ENCODE results near the gene HTT. TPM values are rescaled to one million over a fixed set of nuclear protein-coding genes. Genes with fewer than 3 reads are reported as not detected.

Gene HTT
- total RNA-seq, 1 experiment from 2014 or later: 19.6 TPM

DNA sequence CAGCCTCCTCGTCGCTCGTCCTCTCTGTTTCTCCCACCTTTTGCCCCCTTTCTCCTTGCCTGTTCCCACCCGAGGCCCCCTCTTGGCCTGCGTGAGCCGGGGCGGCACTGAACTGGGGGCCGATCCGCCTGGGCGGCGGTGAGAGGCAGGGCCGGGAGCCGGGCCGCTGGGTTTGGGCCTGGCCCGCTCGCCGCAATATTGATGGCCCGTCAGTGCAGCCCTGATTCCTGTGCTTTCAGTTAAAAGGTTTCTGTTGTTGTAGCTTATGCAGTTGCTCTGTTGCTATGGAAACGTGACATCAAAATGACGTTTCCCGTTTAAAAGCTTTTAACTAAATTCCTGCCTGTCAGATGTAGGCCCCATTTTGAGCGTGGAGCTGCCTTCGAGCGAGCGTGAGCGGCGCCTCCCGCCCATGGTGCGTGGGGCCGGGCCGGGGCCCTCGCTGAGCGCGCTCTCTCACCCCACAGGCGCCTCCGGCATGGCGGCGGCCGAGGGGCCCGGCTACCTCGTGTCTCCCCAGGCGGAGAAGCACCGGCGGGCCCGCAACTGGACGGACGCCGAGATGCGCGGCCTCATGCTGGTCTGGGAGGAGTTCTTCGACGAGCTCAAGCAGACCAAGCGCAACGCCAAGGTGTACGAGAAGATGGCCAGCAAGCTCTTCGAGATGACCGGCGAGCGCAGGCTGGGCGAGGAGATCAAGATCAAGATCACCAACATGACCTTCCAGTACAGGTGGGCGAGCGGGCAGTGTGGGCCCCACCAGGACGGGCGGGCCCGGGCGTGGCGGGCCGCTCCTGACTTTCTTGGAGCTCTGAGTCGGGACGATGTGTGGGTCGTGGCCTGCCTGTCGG is 174.6 kb downstream of the HTT start, which contains the start of gene MSANTD1:
TSS of gene MSANTD1 (plus strand) at position 349 of the 851 bp plus-strand sequence. CDS start at position 413, 64 bp downstream.
- peak; percentile 13 for DNase-seq (ENCODE audit: low read depth)

DNA sequence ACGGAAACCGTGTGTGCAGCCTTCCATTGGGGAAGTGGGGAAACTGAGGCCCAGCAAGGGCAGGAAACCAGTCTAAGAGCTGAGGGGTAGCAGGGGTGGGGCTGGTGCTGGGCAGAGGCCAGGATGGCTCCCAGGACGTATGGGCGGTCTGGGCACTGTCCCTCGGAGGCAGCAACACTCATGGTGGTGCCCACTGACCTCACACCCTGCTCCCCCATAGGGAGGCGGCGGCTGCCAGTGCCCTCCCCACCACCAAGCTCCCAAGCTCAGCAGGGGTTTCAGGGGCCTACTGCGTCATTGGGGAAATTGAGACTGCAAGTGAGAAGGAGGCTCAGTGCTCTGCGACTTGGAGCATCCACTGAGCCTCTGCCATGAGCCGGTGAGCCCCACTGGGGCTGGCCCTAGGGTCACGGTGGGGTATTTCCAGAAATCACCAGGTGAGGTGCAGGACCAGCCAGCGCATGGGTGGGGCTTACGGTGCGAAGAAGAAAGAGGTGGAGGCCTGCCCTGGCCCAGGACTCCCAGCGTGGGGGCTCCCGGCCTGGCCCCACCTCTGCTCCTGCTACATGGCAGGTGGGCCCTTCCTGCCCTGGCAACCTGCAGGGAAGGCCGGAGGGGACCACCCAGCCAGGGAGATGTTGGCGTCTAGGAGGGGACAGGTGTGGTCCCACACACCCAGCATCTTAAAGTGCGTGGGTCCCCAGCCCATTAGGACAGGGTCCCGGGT is 175.4 kb downstream of the HTT start:
- DNase-seq (ENCODE audit: low read depth): no peak

DNA sequence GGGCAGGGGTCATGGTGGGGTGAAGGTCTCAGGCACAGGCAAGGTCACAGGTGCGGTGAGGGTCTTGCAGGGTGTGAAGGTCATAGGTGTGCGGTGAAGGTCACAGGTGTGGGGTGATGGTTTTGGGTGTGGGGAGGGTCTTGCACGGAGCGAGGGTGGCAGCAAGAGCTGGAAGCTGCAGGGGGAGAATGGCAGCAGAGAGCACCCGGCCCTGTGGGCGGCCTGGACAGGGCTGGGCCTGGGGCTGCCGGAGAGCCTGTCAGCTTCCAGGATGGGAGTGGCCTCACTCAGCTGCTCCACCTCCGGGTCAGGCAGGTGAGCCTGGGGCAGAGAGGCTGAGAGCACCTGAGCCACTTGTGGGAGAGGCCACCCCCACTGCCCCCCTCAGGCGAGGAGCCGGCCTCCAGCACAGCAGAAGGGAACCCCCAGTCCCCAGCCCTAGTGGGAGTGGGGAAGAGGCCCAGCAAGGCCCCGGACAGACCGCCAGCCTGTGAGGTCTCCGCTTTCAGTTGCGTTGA is 176.0 kb downstream of the HTT start:
- DNase-seq (ENCODE audit: low read depth): no peak

DNA sequence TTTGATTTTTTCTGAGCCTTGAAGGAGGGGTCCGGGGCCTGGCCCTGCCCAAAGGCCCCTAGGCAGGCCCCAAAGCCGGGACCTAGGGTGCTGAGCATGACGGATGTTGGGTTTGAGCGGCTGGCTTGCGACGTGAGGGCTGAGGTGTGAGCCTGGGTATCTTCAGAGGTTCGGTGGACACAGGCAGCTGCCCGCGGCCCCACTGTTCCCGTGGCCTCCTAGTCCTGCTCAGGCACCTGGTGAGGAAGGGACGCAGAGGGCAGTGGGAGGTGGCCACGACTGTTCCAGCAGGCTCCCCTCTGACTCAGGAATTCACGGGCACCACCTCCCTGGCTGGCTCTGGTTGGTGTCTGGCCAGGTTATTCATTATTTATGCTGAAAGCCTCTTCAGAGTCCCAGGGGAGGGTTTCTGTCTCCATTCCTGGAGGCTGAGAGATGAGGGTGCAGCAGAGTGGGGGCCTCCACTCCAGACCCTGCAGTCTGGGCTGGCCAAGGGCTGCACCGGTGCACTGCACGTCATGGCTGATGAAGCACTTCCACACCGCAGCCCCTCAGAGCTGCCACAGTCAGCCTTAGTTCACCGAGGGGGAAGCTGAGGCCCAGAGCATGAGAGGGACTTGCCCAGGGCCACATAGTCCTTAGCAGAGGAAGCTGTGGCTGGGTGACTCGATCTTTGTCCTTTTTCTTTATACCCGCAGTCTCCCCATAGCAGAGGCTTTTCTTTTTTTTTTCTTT is 176.6 kb downstream of the HTT start:
- no peak for DNase-seq (ENCODE audit: low read depth)

DNA sequence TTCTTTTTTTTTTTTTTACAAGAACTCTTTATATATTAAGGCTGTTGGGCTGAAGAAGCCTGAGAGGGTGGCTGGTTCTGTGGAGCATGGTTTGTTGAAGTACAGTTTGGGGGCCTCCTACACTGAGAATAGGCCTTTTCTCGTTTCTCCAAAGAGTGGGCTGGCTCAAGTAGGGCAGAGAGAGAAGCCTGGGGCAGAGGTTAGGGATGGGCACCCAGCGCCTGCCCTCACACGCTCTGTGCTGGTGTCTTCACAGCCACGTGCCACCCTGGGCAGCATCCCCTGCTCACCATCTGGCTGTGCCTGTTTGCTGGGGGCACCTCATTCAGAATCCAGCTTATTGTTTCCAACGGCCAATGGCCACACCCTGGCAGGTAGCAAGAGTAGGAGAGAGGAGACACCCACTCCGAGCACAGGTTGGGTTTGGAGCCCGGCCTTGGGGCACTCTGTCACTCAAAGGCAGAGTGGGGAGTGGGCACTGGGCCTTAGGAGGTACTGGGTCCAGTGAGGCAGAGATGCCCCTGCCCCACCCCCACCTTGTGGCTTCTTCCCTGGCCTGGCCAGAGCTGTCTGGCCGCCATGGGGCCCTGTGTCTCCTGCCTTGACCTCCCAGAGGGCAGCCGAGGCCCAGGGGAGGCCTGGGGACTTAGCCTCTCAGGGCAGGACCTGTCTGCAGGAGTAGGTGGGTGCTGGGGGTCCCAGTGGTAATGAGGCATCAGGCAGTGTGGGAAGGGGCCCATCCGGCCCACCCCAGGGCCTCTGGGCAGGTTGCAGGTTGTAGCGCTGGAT is 177.4 kb downstream of the HTT start:
- no peak for DNase-seq (ENCODE audit: low read depth)

DNA sequence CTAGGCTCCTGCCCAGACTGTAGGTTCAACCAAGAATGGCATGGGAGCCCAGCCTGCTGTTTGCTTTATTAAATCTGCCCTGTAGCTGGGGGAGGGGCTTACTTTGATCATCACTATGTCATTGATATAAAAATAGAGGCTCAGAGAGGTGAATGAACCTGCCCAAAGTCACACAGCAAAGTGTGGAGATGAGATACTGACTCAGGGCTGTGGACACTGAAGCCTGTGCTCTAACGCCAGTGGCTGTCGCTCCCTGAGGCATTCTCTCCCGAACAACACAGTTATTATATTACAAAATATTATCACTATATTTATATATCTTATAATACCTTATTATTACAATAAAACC is 178.0 kb downstream of the HTT start:
- DNase-seq (ENCODE audit: low read depth): no peak

DNA sequence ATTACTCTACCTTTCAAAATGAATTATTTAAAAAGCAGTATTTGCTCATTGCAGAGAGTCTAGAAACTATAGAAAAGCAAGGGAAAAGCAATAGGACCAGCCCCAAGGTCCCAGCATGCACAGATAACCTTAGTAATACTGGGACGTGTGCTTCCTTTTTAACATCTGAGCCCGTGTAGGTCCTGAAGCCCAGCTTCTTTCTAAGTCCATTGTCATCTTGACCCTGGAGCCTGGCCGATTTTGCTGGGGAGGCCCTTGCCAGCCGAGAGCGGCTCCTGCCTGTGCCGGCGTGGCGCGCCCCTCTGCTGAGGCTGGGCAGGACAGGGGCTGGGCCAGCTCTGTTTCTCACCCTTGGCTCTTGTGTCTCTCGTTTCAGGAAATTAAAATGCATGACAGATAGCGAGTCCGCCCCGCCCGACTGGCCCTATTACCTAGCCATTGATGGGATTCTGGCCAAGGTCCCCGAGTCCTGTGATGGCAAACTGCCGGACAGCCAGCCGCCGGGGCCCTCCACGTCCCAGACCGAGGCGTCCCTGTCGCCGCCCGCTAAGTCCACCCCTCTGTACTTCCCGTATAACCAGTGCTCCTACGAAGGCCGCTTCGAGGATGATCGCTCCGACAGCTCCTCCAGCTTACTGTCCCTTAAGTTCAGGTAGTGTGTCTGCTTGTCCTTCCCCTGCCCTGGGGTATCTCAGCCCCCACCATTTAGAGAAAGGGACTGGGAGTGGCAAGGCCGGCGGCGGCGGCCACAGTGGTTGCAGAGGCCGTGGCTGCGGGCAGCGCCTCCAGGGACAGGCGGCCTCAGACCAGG is 178.6 kb downstream of the HTT start:
- no peak for DNase-seq (ENCODE audit: low read depth)

DNA sequence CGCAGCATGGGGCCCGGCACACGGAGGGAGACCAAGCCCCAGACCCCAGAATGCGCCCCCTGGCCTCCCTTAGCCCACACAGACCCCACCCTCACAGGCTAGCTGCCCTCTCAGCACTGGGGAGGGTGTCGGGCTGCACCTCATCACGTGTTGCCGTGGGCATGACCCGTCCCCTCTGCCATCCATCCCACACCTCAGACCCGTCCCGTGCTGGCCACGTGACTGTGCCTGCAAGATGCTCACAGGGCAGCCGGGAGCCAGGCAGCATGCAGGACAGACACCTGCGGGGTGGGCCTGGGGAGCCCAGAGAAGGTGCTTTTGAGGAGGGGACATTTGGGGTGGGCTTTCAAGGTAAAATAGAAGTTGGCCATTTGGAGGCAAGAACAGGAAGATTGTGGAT is 179.3 kb downstream of the HTT start:
- no peak for DNase-seq (ENCODE audit: low read depth)

DNA sequence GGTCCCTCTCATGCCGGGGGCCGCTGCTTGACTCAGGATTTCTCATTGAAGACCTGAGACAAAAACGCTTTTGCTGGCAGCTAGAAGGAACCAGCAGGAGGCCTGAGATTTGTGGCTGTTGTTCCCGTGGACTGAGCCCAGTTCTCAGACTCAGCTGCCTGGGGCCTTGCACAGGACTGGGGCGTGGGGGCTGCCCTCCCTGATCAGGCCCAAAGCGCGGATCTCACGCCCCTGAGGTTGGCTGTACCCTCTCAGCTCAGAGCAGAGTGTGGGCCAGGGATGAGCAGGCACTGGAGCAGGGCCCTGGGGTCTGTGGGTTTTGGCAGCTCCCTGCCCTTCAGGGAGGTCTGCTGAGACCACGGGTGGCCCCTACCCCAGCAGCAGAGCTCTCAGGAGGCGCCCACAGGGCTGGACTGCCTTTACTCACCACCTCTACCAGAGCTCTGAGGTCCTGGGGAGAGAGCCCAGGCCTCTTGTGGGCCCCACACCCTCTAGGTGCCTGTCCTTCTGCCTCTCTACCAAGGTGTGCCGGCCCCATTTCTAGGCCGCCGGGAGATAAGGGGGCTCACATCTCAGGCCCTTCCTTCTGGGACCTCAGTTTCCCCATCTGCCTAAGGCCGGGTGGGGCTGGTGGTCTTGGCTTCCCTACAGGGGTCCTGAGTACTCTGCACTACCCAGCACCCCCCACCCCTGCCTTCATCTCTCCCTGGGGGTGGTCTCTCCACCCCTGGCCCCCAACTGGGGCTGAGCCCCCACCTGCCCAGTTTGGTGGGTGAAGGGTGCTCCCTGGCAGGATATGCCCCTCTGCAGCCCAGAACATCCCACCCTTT is 180.0 kb downstream of the HTT start:
- DNase-seq (ENCODE audit: low read depth): no peak

DNA sequence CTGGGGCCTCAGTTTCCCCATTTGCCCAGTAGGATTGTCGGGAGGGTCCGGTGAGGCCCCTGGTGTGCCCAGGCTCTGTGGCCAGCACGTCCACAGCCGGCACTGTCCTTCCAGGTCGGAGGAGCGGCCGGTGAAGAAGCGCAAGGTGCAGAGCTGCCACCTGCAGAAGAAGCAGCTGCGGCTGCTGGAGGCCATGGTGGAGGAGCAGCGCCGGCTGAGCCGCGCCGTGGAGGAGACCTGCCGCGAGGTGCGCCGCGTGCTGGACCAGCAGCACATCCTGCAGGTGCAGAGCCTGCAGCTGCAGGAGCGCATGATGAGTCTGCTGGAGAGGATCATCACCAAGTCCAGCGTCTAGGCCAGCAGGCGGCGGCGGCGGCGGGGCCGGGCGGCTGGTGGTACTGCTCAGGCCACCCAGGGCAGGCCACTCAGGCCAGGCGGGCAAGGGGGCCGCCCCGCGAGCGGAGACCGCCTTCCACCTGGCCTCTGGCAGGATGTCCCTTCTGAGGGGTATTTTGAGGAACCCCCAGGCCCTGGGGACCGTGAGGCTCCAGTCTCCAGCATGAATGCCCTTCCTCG is 181.2 kb downstream of the HTT start:
- DNase-seq (ENCODE audit: low read depth): no peak

DNA sequence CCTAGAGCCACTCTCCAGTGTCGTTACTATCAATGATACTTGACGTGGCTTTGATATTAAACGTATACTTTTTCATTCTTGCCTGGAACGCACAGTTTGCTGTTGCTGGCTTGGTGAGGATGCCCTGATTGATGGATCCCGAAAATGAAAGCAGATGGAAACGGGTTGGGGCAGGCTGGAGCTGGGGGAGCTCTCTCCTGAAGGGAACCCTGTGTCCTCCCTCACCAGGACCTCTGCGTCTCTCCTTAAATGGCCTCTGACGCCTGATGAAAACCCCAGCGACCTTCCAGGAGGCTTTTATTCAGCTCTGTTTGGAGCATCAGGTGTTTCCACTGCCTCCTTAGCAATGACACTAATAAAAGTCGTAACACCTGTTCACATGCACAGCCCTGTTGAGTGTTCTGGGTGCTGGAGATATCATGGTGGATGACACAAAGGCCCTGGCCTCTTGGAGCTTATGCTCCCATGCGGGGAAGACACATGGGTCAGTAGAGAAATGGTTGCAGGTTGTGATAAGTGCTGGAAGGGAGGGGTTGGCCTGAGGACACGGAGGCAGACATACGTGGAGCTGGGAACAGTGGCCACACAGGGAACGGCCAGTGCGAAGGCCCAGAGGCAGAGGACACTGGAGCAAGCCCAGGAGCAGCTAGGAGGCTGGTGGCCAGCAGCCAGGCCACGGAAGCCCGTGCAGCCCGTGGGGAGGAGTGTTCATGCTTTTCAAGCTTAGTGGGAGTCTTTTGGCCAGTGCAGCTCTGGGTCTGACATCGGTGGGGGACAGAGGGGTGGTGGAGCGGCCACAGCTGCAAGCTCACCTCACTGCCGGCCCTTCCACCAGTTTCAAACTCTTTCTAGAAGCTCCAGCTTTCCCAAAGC is 182.0 kb downstream of the HTT start:
- no peak for DNase-seq (ENCODE audit: low read depth)

DNA sequence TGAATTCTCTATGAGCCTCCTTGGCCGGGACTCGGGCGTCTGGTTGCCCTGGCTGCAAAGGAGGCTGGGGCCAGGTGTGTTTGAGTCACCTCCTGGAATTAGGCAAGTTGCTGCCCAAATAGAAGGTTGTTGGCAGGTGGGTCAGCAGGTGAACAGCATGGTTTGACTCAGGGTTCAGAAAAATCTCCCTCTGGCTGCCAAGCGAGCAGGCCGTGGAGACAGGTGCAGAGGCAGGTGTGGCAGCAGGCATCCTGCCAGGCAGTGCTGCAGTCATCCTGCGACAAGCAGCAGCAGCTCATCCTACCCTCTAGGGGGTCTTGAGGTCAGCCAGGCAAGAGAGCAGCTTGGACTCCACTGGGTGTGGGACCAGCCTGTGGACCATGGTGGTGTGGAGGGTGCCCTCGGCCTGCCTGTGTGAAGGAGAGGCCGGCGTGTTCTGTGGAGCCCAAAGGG is 182.6 kb downstream of the HTT start:
- DNase-seq (ENCODE audit: low read depth): no peak

DNA sequence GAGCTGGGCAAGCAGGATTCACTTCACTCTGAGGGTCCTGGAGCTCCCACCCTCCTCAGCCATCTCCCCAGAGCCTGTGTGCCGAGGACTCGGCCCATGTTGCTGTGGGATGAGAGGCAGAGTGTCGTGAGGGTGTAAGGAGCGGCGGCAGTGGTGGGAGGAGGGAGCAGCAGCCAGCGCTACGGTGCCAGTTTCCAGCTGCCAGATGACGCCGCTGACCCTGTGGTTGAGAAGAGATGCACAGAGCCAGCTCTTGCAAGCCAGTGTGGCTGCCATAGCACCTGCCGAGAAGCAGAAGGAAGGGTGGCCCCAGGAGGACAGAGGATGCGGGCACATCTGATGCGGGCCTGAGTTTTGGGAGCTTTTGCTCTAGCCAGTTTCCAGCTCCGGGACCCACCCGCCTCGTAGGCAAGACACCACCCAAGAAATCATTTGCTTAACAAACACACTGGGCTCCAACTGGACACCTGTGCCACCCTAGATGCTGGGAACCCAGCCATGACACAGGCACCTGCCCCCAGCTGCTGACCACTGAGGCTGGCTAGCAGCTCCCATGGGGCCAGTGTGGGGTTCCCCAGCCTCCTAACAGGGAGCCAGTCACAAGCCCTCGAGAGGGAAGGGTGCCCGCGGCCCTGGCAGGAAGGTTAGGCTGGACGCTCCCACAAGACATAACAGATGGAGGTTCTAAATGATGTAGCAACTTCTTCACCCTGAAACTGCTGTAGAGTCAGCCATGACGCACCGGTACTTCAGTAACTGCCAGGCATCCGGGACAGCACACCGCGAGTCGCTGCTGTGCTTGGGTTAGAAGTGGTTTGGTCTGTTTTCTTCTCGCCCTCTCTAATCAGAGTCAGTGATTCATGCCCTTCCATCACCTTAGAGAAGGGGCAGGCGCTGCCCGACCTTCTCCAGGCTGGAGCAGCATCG is 183.3 kb downstream of the HTT start:
- DNase-seq (ENCODE audit: low read depth): peak; percentile 33

DNA sequence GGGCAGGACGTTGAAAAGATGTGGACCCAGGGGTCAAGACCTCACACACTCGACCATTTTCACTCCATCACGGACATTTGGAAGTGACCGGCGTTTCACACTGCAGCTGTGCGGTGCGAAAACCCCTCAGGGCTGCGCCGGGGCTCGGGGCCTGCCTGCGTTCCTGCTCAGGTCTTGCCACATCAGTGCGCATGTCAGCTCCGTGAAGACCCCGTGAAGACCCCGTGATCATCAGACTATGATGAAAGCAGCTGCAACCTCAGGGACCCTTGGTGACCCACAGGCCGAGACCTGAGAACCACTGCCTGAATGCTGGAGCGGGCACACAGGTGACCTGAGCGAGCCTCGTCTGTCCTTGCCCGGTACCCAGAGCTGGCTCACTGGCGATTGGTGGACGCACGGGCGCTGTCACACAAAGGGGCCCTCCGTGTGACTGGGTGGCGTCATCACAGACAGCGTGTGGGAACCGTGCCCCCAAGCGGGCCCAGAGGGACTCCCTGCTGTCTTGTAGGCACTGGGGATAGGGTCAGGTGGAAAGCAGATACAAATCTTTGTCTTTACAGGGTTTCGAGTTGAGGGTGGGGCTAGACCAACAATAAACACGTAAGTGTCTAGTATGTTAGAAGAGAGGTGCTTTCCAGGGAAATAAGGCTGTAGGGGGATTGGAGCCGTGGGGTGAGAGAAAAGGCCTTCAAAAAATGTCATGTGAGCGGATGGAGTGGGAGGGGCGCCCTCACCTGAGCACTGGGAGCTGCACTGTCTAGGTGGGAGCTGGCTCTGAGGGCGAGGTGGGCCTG is 187.1 kb downstream of the HTT start:
- DNase-seq (ENCODE audit: low read depth): no peak

DNA sequence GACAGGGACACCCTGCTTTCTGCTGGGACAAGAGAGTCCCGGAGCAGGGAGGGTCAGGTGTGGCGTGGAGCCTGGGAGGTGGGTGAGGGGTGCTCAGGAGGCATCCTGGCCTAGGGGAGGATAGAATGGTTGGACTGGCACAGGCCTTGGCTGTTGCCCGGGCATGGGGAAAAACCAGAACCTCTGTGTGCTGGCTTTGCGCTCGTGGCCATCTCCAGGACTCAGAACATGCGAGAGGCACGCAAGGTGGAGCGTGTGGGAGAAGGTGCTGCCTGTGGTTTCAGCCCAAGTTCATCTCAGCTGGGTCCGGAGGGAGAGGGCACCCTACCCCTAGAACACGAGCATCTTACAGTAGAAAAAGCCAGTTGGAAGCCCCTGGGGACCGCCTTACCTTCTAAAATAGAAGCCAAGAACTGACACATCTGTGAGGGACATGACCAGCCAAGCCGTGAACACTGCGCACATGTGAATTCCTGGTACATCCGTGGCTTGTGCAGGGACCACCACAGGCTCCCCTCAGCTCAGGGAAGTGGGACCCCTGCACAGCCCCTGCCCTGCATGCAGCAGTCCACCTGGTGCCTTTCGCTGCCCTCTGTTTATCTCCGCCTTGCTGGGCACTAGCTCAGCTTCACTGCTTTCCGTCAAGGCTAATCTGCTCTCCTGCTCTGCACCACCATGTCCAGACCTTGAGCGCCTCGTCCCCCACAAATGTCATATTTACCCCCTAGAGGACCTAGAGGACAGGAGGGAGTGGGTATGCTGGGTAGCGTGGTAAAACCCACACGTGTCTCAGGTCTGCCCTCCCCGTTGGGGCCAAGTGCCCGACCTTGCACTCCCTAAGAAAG is 187.9 kb downstream of the HTT start:
- DNase-seq (ENCODE audit: low read depth): no peak
